Upper lobe of left lung (tissue), 6 donors: ENCODE data around the gene PARD3B. TPM values are rescaled to one million over a fixed set of nuclear protein-coding genes. Genes with fewer than 3 reads are reported as not detected.

Experiments
- ATAC-seq, 2 donors: fragments of 200-7000 bp; cut with Tn5 transposase; one replicate each; pipeline ENCODE4 v1.9.1; 2022; ENCODE audit warnings: mild to moderate bottlenecking in 2 of 2, moderate library complexity in 2 of 2; ENCODE audit not compliant: low FRiP score in 2 of 2
- DNase-seq, 2 donors: peaks; one replicate each; pipeline ENCODE4 v3.0.0-alpha.2; 2019 to 2020
- H3K27ac ChIP-seq, 4 donors: fragments of 200-600 bp; sonication (generic); one replicate each; pipeline ENCODE4 v1.5.1; 2016 to 2019
- H3K27me3 ChIP-seq, 4 donors: fragments of 200-600 bp; sonication (generic); one replicate each; pipeline ENCODE4 v1.5.1; 2017 to 2019
- H3K36me3 ChIP-seq, 4 donors: fragments of 200-600 bp; sonication (generic); one replicate each; pipeline ENCODE4 v1.5.1; 2016 to 2019
- H3K4me1 ChIP-seq, 4 donors: fragments of 200-600 bp; sonication (generic); one replicate each; pipeline ENCODE4 v1.5.1; 2018 to 2019
- H3K4me3 ChIP-seq, 4 donors: fragments of 200-600 bp; sonication (generic); one replicate each; pipeline ENCODE4 v1.5.1; 2017 to 2019; ENCODE audit warnings: mild to moderate bottlenecking in 2 of 4, moderate library complexity in 1 of 4
- H3K9me3 ChIP-seq, 4 donors: fragments of 200-600 bp; sonication (generic); one replicate each; pipeline ENCODE4 v1.5.1; 2018 to 2019
- CTCF ChIP-seq, 6 experiments: fragments of 450-650 bp in 4 of 6; fragments of 200-600 bp in 2 of 6; sonication (generic) in 2 of 6; IDR thresholded peaks; one replicate each; pipeline ENCODE4 v1.5.1; 2016 to 2019; ENCODE audit warnings: antibody characterized with exemption in 6 of 6
- EP300 ChIP-seq, 4 donors: sonication (generic); formaldehyde crosslinking; IDR thresholded peaks; one replicate each; pipeline ENCODE4 v1.5.1; 2017; ENCODE audit warnings: antibody characterized with exemption in 4 of 4, control low read depth in 2 of 4
- POLR2A ChIP-seq, 4 donors: fragments of 450-650 bp; IDR thresholded peaks; one replicate each; pipeline ENCODE4 v1.5.1; 2016 to 2017; ENCODE audit warnings: antibody characterized with exemption in 4 of 4, mild to moderate bottlenecking in 2 of 4
- POLR2AphosphoS5 ChIP-seq, 2 donors: sonication (generic); formaldehyde crosslinking; IDR thresholded peaks; one replicate each; pipeline ENCODE4 v1.5.1; 2017; ENCODE audit warnings: antibody characterized with exemption in 2 of 2
- WGBS, 2 donors: methylation state at CpG; one replicate each; pipeline ENCODE4 v1.1.5; 2017 to 2018; 5-methylcytosine and 5-hydroxymethylcytosine counted together
- total RNA-seq, 6 donors: library from RNA; depleted of rRNA in 4 of 6; stranded (reverse); fragments of >200 nt in 4 of 6; gene quantifications; one replicate each; pipeline versions ENCODE4 v1.1.0 to v1.2.1, GENCODE V29; 2016 to 2021
- donor health status: DM: no; HTN: no; CAD: no; lungs with moderate emphysema.
- donor health status: DM: no; HTN: yes; CAD: no; lungs with severe emphysema.

The PARD3B gene
- total RNA-seq, 6 donors from 2014 or later, result 17.8 to 44.9 (median 24.2) TPM

GRCh38 chr2:204686406-204686805 lies 141.1 kb downstream of the PARD3B start:
- H3K36me3 ChIP-seq, result no peaks in the 10 kb centered on the region
- no peaks in the 10 kb centered on the region for H3K9me3 ChIP-seq
- H3K4me1 ChIP-seq, result peaks cover 0 to 6% (median 4%) of the 10 kb centered on the region in 4 donors
- no peaks in the 10 kb centered on the region for H3K27me3 ChIP-seq
- no peak for TF ChIP-seq EP300 (IDR thresholded peaks at IDR 0.05)
- TF ChIP-seq POLR2AphosphoS5 (IDR thresholded peaks at IDR 0.05), result no peak
- TF ChIP-seq POLR2A (IDR thresholded peaks at IDR 0.05), result no peak
- no peak for TF ChIP-seq CTCF (IDR thresholded peaks at IDR 0.05)
- peak in 1 of 2 donors; percentile 51 for ATAC-seq
- 88 to 94% methylated on average over 3 of the region's 3 CpGs for WGBS, 2 donors
- no peak overlapping the region for H3K27ac ChIP-seq
- no peak for DNase-seq
- no peak overlapping the region for H3K4me3 ChIP-seq

GRCh38 chr2:204687776-204688175 lies 142.5 kb downstream of the PARD3B start:
- no peak overlapping the region for H3K4me3 ChIP-seq
- no peaks in the 10 kb centered on the region for H3K36me3 ChIP-seq
- H3K27me3 ChIP-seq, result no peaks in the 10 kb centered on the region
- no peak overlapping the region for H3K27ac ChIP-seq
- no peaks in the 10 kb centered on the region for H3K9me3 ChIP-seq
- WGBS, 2 donors, result 86 to 91% methylated on average over 2 of the region's 2 CpGs
- TF ChIP-seq POLR2A (IDR thresholded peaks at IDR 0.05), result no peak
- TF ChIP-seq POLR2AphosphoS5 (IDR thresholded peaks at IDR 0.05), result no peak
- TF ChIP-seq CTCF (IDR thresholded peaks at IDR 0.05), result no peak
- no peak for TF ChIP-seq EP300 (IDR thresholded peaks at IDR 0.05)
- peaks cover 2 to 8% (median 7%) of the 10 kb centered on the region in 4 donors for H3K4me1 ChIP-seq
- DNase-seq (no peak), ATAC-seq (no peak)

- no peaks in the 10 kb centered on the region for H3K27me3 ChIP-seq
- DNase-seq (peak in 1 of 2 donors; percentile 58), ATAC-seq (peak; percentile 84 to 91)
- TF ChIP-seq CTCF (IDR thresholded peaks at IDR 0.05) (peak; percentile 34 to 77 (median 58)), POLR2A (IDR thresholded peaks at IDR 0.05) (no peak), POLR2AphosphoS5 (IDR thresholded peaks at IDR 0.05) (no peak), EP300 (IDR thresholded peaks at IDR 0.05) (no peak)
- H3K9me3 ChIP-seq, result no peaks in the 10 kb centered on the region
- no peaks in the 10 kb centered on the region for H3K36me3 ChIP-seq
- peaks cover 2 to 15% (median 12%) of the 10 kb centered on the region in 4 donors for H3K4me1 ChIP-seq
- peak overlapping the region in 2 of 4 donors; percentile 1 to 8 for H3K27ac ChIP-seq
- 55 to 58% methylated on average over 2 of the region's 2 CpGs for WGBS, 2 donors
- no peak overlapping the region for H3K4me3 ChIP-seq
These were observed 146.7 kb downstream of the PARD3B start for GRCh38 chr2:204691911-204692510.

- DNase-seq (no peak), ATAC-seq (no peak)
- TF ChIP-seq POLR2A (IDR thresholded peaks at IDR 0.05) (no peak), POLR2AphosphoS5 (IDR thresholded peaks at IDR 0.05) (no peak), CTCF (IDR thresholded peaks at IDR 0.05) (no peak), EP300 (IDR thresholded peaks at IDR 0.05) (no peak)
- peak overlapping the region in 1 of 4 donors; percentile 1 for H3K27ac ChIP-seq
- H3K4me3 ChIP-seq, result no peak overlapping the region
- no peaks in the 10 kb centered on the region for H3K36me3 ChIP-seq
- peaks cover 2 to 15% (median 12%) of the 10 kb centered on the region in 4 donors for H3K4me1 ChIP-seq
- 56 to 74% methylated on average over 2 of the region's 2 CpGs for WGBS, 2 donors
- H3K27me3 ChIP-seq, result no peaks in the 10 kb centered on the region
- no peaks in the 10 kb centered on the region for H3K9me3 ChIP-seq
These were observed 147.5 kb downstream of the PARD3B start for GRCh38 chr2:204692790-204693189.

- ATAC-seq, result no peak
- peak overlapping the region in 1 of 4 donors; percentile 1 for H3K27ac ChIP-seq
- no peaks in the 10 kb centered on the region for H3K36me3 ChIP-seq
- H3K4me3 ChIP-seq, result no peak overlapping the region
- H3K9me3 ChIP-seq, result no peaks in the 10 kb centered on the region
- peaks cover 2 to 15% (median 12%) of the 10 kb centered on the region in 4 donors for H3K4me1 ChIP-seq
- no peak for DNase-seq
- TF ChIP-seq POLR2AphosphoS5 (IDR thresholded peaks at IDR 0.05) (no peak), CTCF (IDR thresholded peaks at IDR 0.05) (no peak), POLR2A (IDR thresholded peaks at IDR 0.05) (no peak), EP300 (IDR thresholded peaks at IDR 0.05) (no peak)
- 52 to 61% methylated on average over 3 of the region's 3 CpGs for WGBS, 2 donors
- H3K27me3 ChIP-seq, result no peaks in the 10 kb centered on the region
These were observed 148.0 kb downstream of the PARD3B start for GRCh38 chr2:204693262-204693661.
